GM23338 (cell line): Measurements from ENCODE around the gene TCEANC.

Experiments used
- CREB1 ChIP-seq: fragments of 250-450 bp; sonication (Bioruptor Pico); IDR thresholded peaks from 2 replicates; pipeline ENCODE4 v1.5.0; 2020; ENCODE audit warnings: low read depth, mild to moderate bottlenecking, moderate library complexity
- EZH2 ChIP-seq: fragments of 200-600 bp; sonication (generic); IDR thresholded peaks from one replicate; pipeline ENCODE4 v1.8.0; 2017; ENCODE audit warnings: antibody characterized with exemption, mild to moderate bottlenecking, low read depth; ENCODE audit not compliant: unreplicated experiment
- EZH2phosphoT487 ChIP-seq: fragments of 200-600 bp; sonication (generic); IDR thresholded peaks from one replicate; pipeline ENCODE4 v1.8.1; 2018; ENCODE audit warnings: antibody characterized with exemption; ENCODE audit not compliant: unreplicated experiment
- STAT1 ChIP-seq: IDR thresholded peaks from one replicate; pipeline ENCODE4 v1.6.1; 2016; ENCODE audit warnings: antibody characterized with exemption; ENCODE audit not compliant: unreplicated experiment
- TF ChIP-seq, protein P1 (sequence below), 2 experiments: fragments of 200-600 bp in 1 of 2; sonication (generic) in 1 of 2; conservative IDR thresholded peaks; 2 replicates each; pipeline versions ENCODE4 v1.5.1 to v1.6.1; 2016 to 2017; ENCODE audit warnings: antibody characterized with exemption in 2 of 2, low read depth in 2 of 2, mild to moderate bottlenecking in 2 of 2, moderate library complexity in 1 of 2
- TF ChIP-seq, protein P2 (sequence below): IDR thresholded peaks from 2 replicates; pipeline ENCODE4 v1.6.1; 2016; ENCODE audit warnings: antibody characterized with exemption

GRCh38 chrX:13649838-13650237 is 3.1 kb upstream of the TCEANC start:
- TF ChIP-seq, protein P1, sequence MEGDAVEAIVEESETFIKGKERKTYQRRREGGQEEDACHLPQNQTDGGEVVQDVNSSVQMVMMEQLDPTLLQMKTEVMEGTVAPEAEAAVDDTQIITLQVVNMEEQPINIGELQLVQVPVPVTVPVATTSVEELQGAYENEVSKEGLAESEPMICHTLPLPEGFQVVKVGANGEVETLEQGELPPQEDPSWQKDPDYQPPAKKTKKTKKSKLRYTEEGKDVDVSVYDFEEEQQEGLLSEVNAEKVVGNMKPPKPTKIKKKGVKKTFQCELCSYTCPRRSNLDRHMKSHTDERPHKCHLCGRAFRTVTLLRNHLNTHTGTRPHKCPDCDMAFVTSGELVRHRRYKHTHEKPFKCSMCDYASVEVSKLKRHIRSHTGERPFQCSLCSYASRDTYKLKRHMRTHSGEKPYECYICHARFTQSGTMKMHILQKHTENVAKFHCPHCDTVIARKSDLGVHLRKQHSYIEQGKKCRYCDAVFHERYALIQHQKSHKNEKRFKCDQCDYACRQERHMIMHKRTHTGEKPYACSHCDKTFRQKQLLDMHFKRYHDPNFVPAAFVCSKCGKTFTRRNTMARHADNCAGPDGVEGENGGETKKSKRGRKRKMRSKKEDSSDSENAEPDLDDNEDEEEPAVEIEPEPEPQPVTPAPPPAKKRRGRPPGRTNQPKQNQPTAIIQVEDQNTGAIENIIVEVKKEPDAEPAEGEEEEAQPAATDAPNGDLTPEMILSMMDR (conservative IDR thresholded peaks at IDR 0.05; ENCODE audit: low read depth in 2 of 2) = no peak
- no peak for TF ChIP-seq EZH2
- TF ChIP-seq EZH2phosphoT487 = no peak
- TF ChIP-seq STAT1 = no peak
- TF ChIP-seq, protein P2, sequence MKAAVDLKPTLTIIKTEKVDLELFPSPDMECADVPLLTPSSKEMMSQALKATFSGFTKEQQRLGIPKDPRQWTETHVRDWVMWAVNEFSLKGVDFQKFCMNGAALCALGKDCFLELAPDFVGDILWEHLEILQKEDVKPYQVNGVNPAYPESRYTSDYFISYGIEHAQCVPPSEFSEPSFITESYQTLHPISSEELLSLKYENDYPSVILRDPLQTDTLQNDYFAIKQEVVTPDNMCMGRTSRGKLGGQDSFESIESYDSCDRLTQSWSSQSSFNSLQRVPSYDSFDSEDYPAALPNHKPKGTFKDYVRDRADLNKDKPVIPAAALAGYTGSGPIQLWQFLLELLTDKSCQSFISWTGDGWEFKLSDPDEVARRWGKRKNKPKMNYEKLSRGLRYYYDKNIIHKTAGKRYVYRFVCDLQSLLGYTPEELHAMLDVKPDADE = no peak
- TF ChIP-seq CREB1 = no peak
